HepG2 (cell line): ENCODE data around the gene CELF2. TPM values are rescaled to one million over a fixed set of nuclear protein-coding genes. Genes with fewer than 3 reads are reported as not detected.

Experiments
- DPF2 ChIP-seq: sonication (generic); formaldehyde crosslinking; IDR thresholded peaks from 2 replicates; pipeline ENCODE4 v1.4.0; 2020; ENCODE audit warnings: mild to moderate bottlenecking, low read depth, missing genetic modification reagents, borderline replicate concordance
- HOMEZ ChIP-seq: IDR thresholded peaks from 2 replicates; pipeline ENCODE4 v1.6.1; 2016; ENCODE audit warnings: low read depth
- MEF2D ChIP-seq: sonication (generic); formaldehyde crosslinking; IDR thresholded peaks from 2 replicates; pipeline ENCODE4 v1.5.1; 2020; ENCODE audit warnings: mild to moderate bottlenecking, missing genetic modification reagents
- RBM22 ChIP-seq: fragments of 200-400 bp; formaldehyde crosslinking; optimal IDR thresholded peaks from 2 replicates; pipeline ENCODE3; 2017; ENCODE audit warnings: mild to moderate bottlenecking, low read length, moderate library complexity
- ZNF747 ChIP-seq: sonication (generic); formaldehyde crosslinking; IDR thresholded peaks from 2 replicates; pipeline ENCODE4 v1.8.1; 2023; ENCODE audit warnings: missing genetic modification reagents, mild to moderate bottlenecking, borderline replicate concordance
- polyA plus RNA-seq, 8 experiments: library from polyadenylated mRNA; depleted of rRNA in 3 of 8; stranded (reverse) in 7 of 8; unstranded in 1 of 8; fragments of >200 nt; fragmentation: Illumina TruSeq in 4 of 8; extraction: Trizol in 4 of 8; gene quantifications; 2 replicates each; pipeline versions ENCODE4 v1.2.1 to v1.2.3, GENCODE V29; 2011 to 2016; ENCODE audit warnings: low read depth in 4 of 8, missing spikeins in 1 of 8, mixed read lengths in 1 of 8; ENCODE audit not compliant: insufficient read depth in 1 of 8
- total RNA-seq, 5 experiments: library from RNA; depleted of rRNA; stranded (reverse); fragments of >200 nt; fragmentation: Illumina TruSeq; extraction: Trizol; gene quantifications; 2 replicates each; pipeline ENCODE4 v1.2.3, GENCODE V29; 2016; ENCODE audit warnings: low read depth in 1 of 5
- TF ChIP-seq, protein P1 (sequence below), 2 experiments: sonication (generic) in 1 of 2; formaldehyde crosslinking in 1 of 2; IDR thresholded peaks; 2 replicates each; pipeline versions ENCODE4 v1.4.0 to v1.6.1; 2016 to 2020; ENCODE audit warnings: borderline replicate concordance in 1 of 2, low read depth in 1 of 2, mild to moderate bottlenecking in 1 of 2, missing genetic modification reagents in 1 of 2
- TF ChIP-seq, protein P2 (sequence below): sonication (generic); formaldehyde crosslinking; IDR thresholded peaks from 2 replicates; pipeline ENCODE4 v1.5.0; 2020; ENCODE audit warnings: mild to moderate bottlenecking, low read depth, missing genetic modification reagents, borderline replicate concordance

Gene CELF2
- total and polyA plus RNA-seq, 2 of the 13 experiments (the other 11 are each of a cell fraction or from before 2014, with no cell fraction given) = not detected

DNA sequence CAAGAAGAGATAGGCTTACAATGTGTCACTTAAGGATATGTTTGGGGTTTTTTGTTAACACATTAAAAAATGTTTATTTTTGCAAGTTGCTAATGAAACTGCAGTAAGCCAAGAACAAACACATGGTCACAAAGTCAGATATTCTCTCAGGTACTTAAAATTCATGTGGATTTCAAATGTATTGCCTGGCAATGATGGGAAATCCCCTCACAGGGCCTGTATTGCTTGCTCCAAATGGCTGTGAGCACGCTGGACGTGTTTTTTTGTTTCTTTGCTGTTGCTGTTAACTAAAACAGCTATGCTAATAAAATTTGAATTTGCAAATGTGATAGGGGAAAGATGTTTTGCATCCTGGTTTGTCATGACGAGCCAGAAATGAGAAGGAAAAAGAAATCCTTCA lies 3.8 kb upstream of the CELF2 start (continued):
- TF ChIP-seq, protein P1, sequence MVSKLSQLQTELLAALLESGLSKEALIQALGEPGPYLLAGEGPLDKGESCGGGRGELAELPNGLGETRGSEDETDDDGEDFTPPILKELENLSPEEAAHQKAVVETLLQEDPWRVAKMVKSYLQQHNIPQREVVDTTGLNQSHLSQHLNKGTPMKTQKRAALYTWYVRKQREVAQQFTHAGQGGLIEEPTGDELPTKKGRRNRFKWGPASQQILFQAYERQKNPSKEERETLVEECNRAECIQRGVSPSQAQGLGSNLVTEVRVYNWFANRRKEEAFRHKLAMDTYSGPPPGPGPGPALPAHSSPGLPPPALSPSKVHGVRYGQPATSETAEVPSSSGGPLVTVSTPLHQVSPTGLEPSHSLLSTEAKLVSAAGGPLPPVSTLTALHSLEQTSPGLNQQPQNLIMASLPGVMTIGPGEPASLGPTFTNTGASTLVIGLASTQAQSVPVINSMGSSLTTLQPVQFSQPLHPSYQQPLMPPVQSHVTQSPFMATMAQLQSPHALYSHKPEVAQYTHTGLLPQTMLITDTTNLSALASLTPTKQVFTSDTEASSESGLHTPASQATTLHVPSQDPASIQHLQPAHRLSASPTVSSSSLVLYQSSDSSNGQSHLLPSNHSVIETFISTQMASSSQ (IDR thresholded peaks at IDR 0.05; ENCODE audit: low read depth) = no peak
- TF ChIP-seq, protein P1 (CRISPR knock-in tag; IDR thresholded peaks at IDR 0.05; ENCODE audit: borderline replicate concordance) = no peak
- TF ChIP-seq MEF2D (no peak), RBM22 (no peak), DPF2 (CRISPR knock-in tag) (no peak), HOMEZ (CRISPR knock-in tag) (no peak), ZNF747 (no peak)
- TF ChIP-seq, protein P2, sequence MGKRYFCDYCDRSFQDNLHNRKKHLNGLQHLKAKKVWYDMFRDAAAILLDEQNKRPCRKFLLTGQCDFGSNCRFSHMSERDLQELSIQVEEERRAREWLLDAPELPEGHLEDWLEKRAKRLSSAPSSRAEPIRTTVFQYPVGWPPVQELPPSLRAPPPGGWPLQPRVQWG (CRISPR knock-in tag) = no peak
